ENCODE data around the gene GNB1.
"Not testable (repeated sequence)": the region's sequence is repeated elsewhere in the genome, so short reads cannot be mapped to it uniquely, and the experiment has no call there.

The GNB1 gene

GRCh38 chr1:1758692-1759455 lies 132.0 kb downstream of the GNB1 start:
- FAIRE-seq, result no peak

- no peak for FAIRE-seq
Observed at GRCh38 chr1:1758059-1758621, 132.7 kb downstream of the GNB1 start.

- no peak for FAIRE-seq
Observed at GRCh38 chr1:1757422-1758058, 133.3 kb downstream of the GNB1 start.

- FAIRE-seq, result no peak
Observed at GRCh38 chr1:1756661-1757421, 134.0 kb downstream of the GNB1 start.

GRCh38 chr1:1755852-1756251 lies 135.0 kb downstream of the GNB1 start:
- no peak for FAIRE-seq

- no peak for FAIRE-seq
Observed at GRCh38 chr1:1755426-1755825, 135.5 kb downstream of the GNB1 start.

GRCh38 chr1:1754051-1754815 lies 136.7 kb downstream of the GNB1 start:
- no peak for FAIRE-seq

GRCh38 chr1:1753607-1754005 lies 137.3 kb downstream of the GNB1 start:
- FAIRE-seq, result no peak

GRCh38 chr1:1752636-1753606 lies 138.0 kb downstream of the GNB1 start:
- FAIRE-seq, result no peak

- no peak for FAIRE-seq
Observed at GRCh38 chr1:1752190-1752589, 138.7 kb downstream of the GNB1 start.

GRCh38 chr1:1749941-1750340 lies 140.9 kb downstream of the GNB1 start:
- FAIRE-seq, result not testable (repeated sequence)

GRCh38 chr1:1748686-1749321 lies 142.1 kb downstream of the GNB1 start:
- FAIRE-seq, result no peak

- FAIRE-seq, result peak; percentile 90
Observed at GRCh38 chr1:1746566-1746909, 144.3 kb downstream of the GNB1 start.

- FAIRE-seq, result not testable (repeated sequence)
Observed at GRCh38 chr1:1745651-1746565, 145.0 kb downstream of the GNB1 start.

- FAIRE-seq, result not testable (repeated sequence)
Observed at GRCh38 chr1:1742529-1742928, 148.4 kb downstream of the GNB1 start.

- FAIRE-seq, result not testable (repeated sequence)
Observed at GRCh38 chr1:1741013-1741412, 149.9 kb downstream of the GNB1 start.

- FAIRE-seq, result not testable (repeated sequence)
Observed at GRCh38 chr1:1738799-1739337, 152.0 kb downstream of the GNB1 start.

- not testable (repeated sequence) for FAIRE-seq
Observed at GRCh38 chr1:1737675-1738590, 153.0 kb downstream of the GNB1 start.

All from A204.1 (cell line).